MM.1S (cell line): ENCODE results near the gene PARD3.

Source experiments
- DNase-seq: peaks from one replicate; pipeline ENCODE4 v3.0.0-alpha.2; 2015
- H2AFZ ChIP-seq: fragments of 300-600 bp; sonication (generic); 2 replicates; pipeline ENCODE4 v1.6.0; 2016; ENCODE audit warnings: antibody characterized with exemption, low read length
- H3F3A ChIP-seq: fragments of 300-600 bp; sonication (generic); 2 replicates; pipeline ENCODE4 v1.6.1; 2016; ENCODE audit warnings: mild to moderate bottlenecking, antibody characterized with exemption, low read length, moderate library complexity, mixed read lengths; ENCODE audit not compliant: insufficient read depth
- H3K27ac ChIP-seq: fragments of 300-600 bp; sonication (generic); 2 replicates; pipeline ENCODE4 v1.5.1; 2016; ENCODE audit warnings: mild to moderate bottlenecking, low read length
- H3K27me3 ChIP-seq: fragments of 300-600 bp; sonication (generic); replicated peaks from 2 replicates; pipeline ENCODE4 v1.6.0; 2016; ENCODE audit warnings: low read length; ENCODE audit not compliant: insufficient read depth
- H3K36me3 ChIP-seq: fragments of 300-600 bp; sonication (generic); replicated peaks from 2 replicates; pipeline ENCODE4 v1.6.1; 2016; ENCODE audit warnings: mild to moderate bottlenecking, low read length, mixed read lengths; ENCODE audit not compliant: insufficient read depth
- H3K4me1 ChIP-seq: fragments of 300-600 bp; sonication (generic); 2 replicates; pipeline ENCODE4 v1.6.1; 2016; ENCODE audit warnings: low read length, mixed read lengths
- H3K4me2 ChIP-seq: fragments of 300-600 bp; sonication (generic); 2 replicates; pipeline ENCODE4 v1.6.0; 2016; ENCODE audit warnings: low read depth, low read length
- H3K4me3 ChIP-seq: fragments of 300-600 bp; sonication (generic); 2 replicates; pipeline ENCODE4 v1.5.1; 2016; ENCODE audit warnings: low read length, mixed read lengths
- H3K79me2 ChIP-seq: fragments of 300-600 bp; sonication (generic); 2 replicates; pipeline ENCODE4 v1.6.1; 2016; ENCODE audit warnings: mixed run types, low read length, mixed read lengths
- H3K9ac ChIP-seq: fragments of 300-600 bp; sonication (generic); 2 replicates; pipeline ENCODE4 v1.6.1; 2016; ENCODE audit warnings: low read length, mixed read lengths
- H3K9me2 ChIP-seq: fragments of 300-600 bp; sonication (generic); replicated peaks from 2 replicates; pipeline ENCODE4 v1.6.1; 2016; ENCODE audit warnings: mild to moderate bottlenecking, low read length, mixed read lengths; ENCODE audit not compliant: insufficient read depth
- H3K9me3 ChIP-seq: fragments of 300-600 bp; sonication (generic); replicated peaks from 2 replicates; pipeline ENCODE4 v1.6.1; 2016; ENCODE audit warnings: mild to moderate bottlenecking, low read length, mixed read lengths; ENCODE audit not compliant: insufficient read depth
- H4K20me1 ChIP-seq: fragments of 300-600 bp; sonication (generic); 2 replicates; pipeline ENCODE4 v1.6.1; 2016; ENCODE audit warnings: mild to moderate bottlenecking, low read length, moderate library complexity, mixed read lengths; ENCODE audit not compliant: insufficient read depth
- EZH2 ChIP-seq: fragments of 300-600 bp; sonication (generic); optimal IDR thresholded peaks from 2 replicates; pipeline ENCODE3; 2017; ENCODE audit warnings: low read depth, mild to moderate bottlenecking, antibody characterized with exemption, low read length, mixed read lengths
- EZH2phosphoT487 ChIP-seq: fragments of 300-600 bp; sonication (generic); IDR thresholded peaks from 2 replicates; pipeline ENCODE4 v1.6.1; 2018; ENCODE audit warnings: antibody characterized with exemption, low read length
- TF ChIP-seq, protein P1 (sequence below): fragments of 300-600 bp; sonication (generic); IDR thresholded peaks from 2 replicates; pipeline ENCODE4 v1.5.1; 2016; ENCODE audit warnings: antibody characterized with exemption, low read length, mixed read lengths

The PARD3 gene

DNA sequence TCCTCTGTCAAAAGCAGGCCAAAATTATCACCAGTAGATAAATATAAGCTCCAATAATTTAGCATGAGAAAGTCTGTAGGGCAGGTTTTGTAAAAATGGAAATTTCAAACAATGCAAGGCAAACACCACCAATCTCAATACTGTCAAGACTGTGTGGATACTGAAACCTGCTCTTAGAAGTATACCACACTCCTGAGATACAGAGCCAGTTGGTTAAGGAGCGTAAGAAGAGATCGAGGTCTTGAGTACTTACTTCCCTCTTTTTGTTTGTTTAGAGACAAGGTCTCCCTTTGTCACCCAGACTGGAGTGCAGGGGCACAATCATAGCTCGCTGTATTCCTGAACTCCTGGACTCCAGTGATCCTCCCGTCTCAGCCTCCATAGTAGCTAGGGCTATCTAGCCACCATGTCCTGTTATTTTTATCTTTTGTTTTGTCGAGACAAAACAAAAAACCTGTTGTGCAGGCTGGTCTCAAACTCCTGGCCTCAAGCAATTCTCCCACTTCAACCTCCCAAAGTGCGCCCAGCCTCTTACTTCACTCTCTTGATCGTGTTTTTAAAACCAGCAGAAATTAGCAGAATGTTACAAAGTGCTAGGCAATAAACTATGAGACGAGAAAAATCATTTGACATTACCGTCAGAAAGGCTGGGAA lies 205.7 kb downstream of the PARD3 start:
- Histone ChIP-seq H3K9me3 (no peaks in the 10 kb centered on the region), H4K20me1 (0 out of 2 replicates have a peak, but pooled peaks cover 5% of the 10 kb centered on the region), H3K4me2 (no peak overlapping the region), H3K36me3 (no peaks in the 10 kb centered on the region), H3K27ac (no peak overlapping the region), H3K9me2 (no peaks in the 10 kb centered on the region), H3K79me2 (peaks cover 42% of the 10 kb centered on the region), H3K4me3 (no peak overlapping the region), H3K4me1 (no peaks in the 10 kb centered on the region), H3F3A (no peaks in the 10 kb centered on the region), H3K27me3 (no peaks in the 10 kb centered on the region), H2AFZ (no peak overlapping the region), H3K9ac (no peak overlapping the region)
- no peak for DNase-seq
- no peak for TF ChIP-seq EZH2phosphoT487
- TF ChIP-seq, protein P1, sequence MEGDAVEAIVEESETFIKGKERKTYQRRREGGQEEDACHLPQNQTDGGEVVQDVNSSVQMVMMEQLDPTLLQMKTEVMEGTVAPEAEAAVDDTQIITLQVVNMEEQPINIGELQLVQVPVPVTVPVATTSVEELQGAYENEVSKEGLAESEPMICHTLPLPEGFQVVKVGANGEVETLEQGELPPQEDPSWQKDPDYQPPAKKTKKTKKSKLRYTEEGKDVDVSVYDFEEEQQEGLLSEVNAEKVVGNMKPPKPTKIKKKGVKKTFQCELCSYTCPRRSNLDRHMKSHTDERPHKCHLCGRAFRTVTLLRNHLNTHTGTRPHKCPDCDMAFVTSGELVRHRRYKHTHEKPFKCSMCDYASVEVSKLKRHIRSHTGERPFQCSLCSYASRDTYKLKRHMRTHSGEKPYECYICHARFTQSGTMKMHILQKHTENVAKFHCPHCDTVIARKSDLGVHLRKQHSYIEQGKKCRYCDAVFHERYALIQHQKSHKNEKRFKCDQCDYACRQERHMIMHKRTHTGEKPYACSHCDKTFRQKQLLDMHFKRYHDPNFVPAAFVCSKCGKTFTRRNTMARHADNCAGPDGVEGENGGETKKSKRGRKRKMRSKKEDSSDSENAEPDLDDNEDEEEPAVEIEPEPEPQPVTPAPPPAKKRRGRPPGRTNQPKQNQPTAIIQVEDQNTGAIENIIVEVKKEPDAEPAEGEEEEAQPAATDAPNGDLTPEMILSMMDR: no peak
- no peak for TF ChIP-seq EZH2

DNA sequence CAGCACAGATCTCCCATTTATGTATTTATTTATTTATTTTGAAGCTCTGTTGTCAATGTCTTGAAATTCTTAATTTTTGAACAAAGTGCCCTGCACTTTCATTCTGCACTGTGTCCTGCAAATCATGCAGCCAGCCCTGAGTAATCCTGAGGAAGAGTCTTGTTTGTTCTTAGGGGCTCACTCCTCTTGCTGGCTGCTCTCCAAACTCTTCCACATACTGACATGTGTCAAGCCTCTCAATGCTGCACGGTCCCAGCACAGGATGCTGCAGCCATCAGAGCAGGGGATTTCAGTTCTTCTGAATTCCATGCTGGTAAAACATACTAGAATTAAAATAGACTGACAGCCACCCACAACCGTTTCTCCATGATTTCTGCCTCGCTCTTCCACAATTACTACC lies 207.2 kb downstream of the PARD3 start:
- H3K27ac ChIP-seq: no peak overlapping the region
- H3F3A ChIP-seq: no peaks in the 10 kb centered on the region
- H3K36me3 ChIP-seq: no peaks in the 10 kb centered on the region
- DNase-seq: no peak
- H3K9me2 ChIP-seq: no peaks in the 10 kb centered on the region
- no peaks in the 10 kb centered on the region for H3K9me3 ChIP-seq
- 0 out of 2 replicates have a peak, but pooled peaks cover 5% of the 10 kb centered on the region for H4K20me1 ChIP-seq
- H3K4me1 ChIP-seq: no peaks in the 10 kb centered on the region
- no peak overlapping the region for H2AFZ ChIP-seq
- no peak overlapping the region for H3K4me2 ChIP-seq
- H3K4me3 ChIP-seq: no peak overlapping the region
- TF ChIP-seq EZH2phosphoT487 (no peak), EZH2 (no peak)
- TF ChIP-seq, protein P1: no peak
- peaks cover 42% of the 10 kb centered on the region for H3K79me2 ChIP-seq
- no peaks in the 10 kb centered on the region for H3K27me3 ChIP-seq
- no peak overlapping the region for H3K9ac ChIP-seq

GRCh38 chr10:34606890-34607289 lies 208.2 kb downstream of the PARD3 start:
- H3F3A ChIP-seq: no peaks in the 10 kb centered on the region
- no peaks in the 10 kb centered on the region for H3K9me2 ChIP-seq
- no peak overlapping the region for H3K4me2 ChIP-seq
- no peaks in the 10 kb centered on the region for H3K27me3 ChIP-seq
- no peak overlapping the region for H2AFZ ChIP-seq
- H3K36me3 ChIP-seq: no peaks in the 10 kb centered on the region
- no peaks in the 10 kb centered on the region for H3K4me1 ChIP-seq
- H3K79me2 ChIP-seq: peaks cover 43% of the 10 kb centered on the region
- no peak overlapping the region for H3K9ac ChIP-seq
- 0 out of 2 replicates have a peak, but pooled peaks cover 5% of the 10 kb centered on the region for H4K20me1 ChIP-seq
- no peaks in the 10 kb centered on the region for H3K9me3 ChIP-seq
- H3K4me3 ChIP-seq: no peak overlapping the region
- TF ChIP-seq EZH2phosphoT487 (no peak), EZH2 (no peak)
- TF ChIP-seq, protein P1: no peak
- DNase-seq: no peak
- H3K27ac ChIP-seq: no peak overlapping the region
